ENCODE measurements around the gene CRLF2. TPM values are rescaled to one million over a fixed set of nuclear protein-coding genes. Genes with fewer than 3 reads are reported as not detected.

The CRLF2 gene
- total and polyA plus RNA-seq, 2 donors (not counting 3 experiments of a cell fraction or from before 2014, with no cell fraction given) = not detected

DNA sequence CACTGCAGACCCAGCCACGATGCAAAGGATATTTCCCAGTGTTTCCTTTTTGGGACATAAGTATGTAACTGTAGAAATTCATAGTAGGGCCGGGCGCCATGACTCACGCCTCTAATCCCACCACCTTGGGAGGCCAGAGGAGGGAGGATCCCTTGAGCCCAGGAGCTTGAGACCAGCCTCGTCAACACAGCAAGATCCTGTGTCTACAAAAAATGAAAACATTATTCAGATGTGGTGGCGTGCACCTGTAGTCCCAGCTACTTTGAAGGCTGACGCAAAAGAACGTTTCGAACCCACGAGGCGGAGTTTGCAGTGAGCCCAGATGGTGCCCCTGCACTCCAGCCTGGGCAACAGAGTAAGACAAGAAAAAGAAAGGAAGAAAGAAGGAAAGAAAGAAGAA, 49.2 kb downstream of the CRLF2 start:
- Histone ChIP-seq H3K27me3 (ENCODE audit: control insufficient read depth in 2 of 2, insufficient read depth in 2 of 2, low read length in 2 of 2) (no peaks in the 10 kb centered on the region), H3K4me1 (ENCODE audit: control insufficient read depth, extremely low read depth, insufficient read depth, low read length) (no peaks in the 10 kb centered on the region), H3K9ac (replicated peaks; ENCODE audit: extremely low read depth, insufficient read depth, low read length) (no peak overlapping the region), H3K4me2 (ENCODE audit: insufficient read depth, low read length) (no peak overlapping the region), H4K20me1 (replicated peaks; ENCODE audit: control insufficient read depth, extremely low read depth, insufficient read depth, low read length) (no peaks in the 10 kb centered on the region), H3K9me1 (replicated peaks; ENCODE audit: control insufficient read depth, extremely low read depth, insufficient read depth, low read length) (no peaks in the 10 kb centered on the region), H3K36me3 (ENCODE audit: control insufficient read depth in 2 of 2, extremely low read depth in 1 of 2, insufficient read depth in 2 of 2, low read length in 2 of 2) (no peaks in the 10 kb centered on the region), H3K79me2 (ENCODE audit: control insufficient read depth, insufficient read depth, low read length) (no peaks in the 10 kb centered on the region), H3K27ac (ENCODE audit: insufficient read depth, low read depth, low read length) (no peak overlapping the region), H3K9me3 (replicated peaks; ENCODE audit: control insufficient read depth, insufficient read depth, low read length) (no peaks in the 10 kb centered on the region), H3K4me3 (replicated peaks in 1 of 3; ENCODE audit: insufficient read depth in 1 of 3, low read depth in 1 of 3, low read length in 3 of 3) (no peak overlapping the region), H2AFZ (ENCODE audit: low read depth, low read length) (no peak overlapping the region)
- dilution Hi-C loops (cut with MboI; ENCODE audit: extremely low pct_ligation_motif_present, low sequenced_read_pairs) (no loop called here), intact Hi-C loops (cut with micrococcal nuclease) (no loop called here)
- BruUV-seq (replicated peaks) = no TSS peak
- no peak for FAIRE-seq
- no peak for DNase-seq (ENCODE audit: low read depth, low spot score)
- ChIA-PET POLR2A (no interaction called here), CTCF (no interaction called here)
- TF ChIP-seq POLR2AphosphoS5 (IDR thresholded peaks at IDR 0.05; ENCODE audit: insufficient read depth, low read depth, low read length) (no peak), MYC (IDR thresholded peaks at IDR 0.05; ENCODE audit: low read depth, low read length) (no peak), CTCF (IDR thresholded peaks at IDR 0.05; ENCODE audit: extremely low read depth in 1 of 2, insufficient read depth in 1 of 2, low read depth in 1 of 2, low read length in 2 of 2) (no peak), POLR2A (IDR thresholded peaks at IDR 0.05; ENCODE audit: low read depth, low read length) (no peak), MAX (IDR thresholded peaks at IDR 0.05; ENCODE audit: insufficient read depth, insufficient read length) (no peak), FOS (IDR thresholded peaks at IDR 0.05; ENCODE audit: borderline replicate concordance, insufficient read depth, low read length) (no peak), JUN (IDR thresholded peaks at IDR 0.05; ENCODE audit: borderline replicate concordance, insufficient read depth, insufficient read length, low read depth) (no peak), GATA2 (IDR thresholded peaks at IDR 0.05; ENCODE audit: insufficient read depth, insufficient read length, low read depth, low read length) (no peak), EZH2 (IDR thresholded peaks at IDR 0.05; ENCODE audit: borderline replicate concordance, low read depth, low read length, severe bottlenecking) (no peak)
